SH-SY5Y (cell line): ENCODE measurements around the gene HSPH1.
A peak's percentile ranks its signal among the peaks of the same experiment; 100 is the strongest.

Source experiments
- GATA2 ChIP-seq: IDR thresholded peaks from 2 replicates; pipeline ENCODE4 v1.6.1; 2011; ENCODE audit warnings: mild to moderate bottlenecking, low read depth, low read length
- GATA3 ChIP-seq: IDR thresholded peaks from 2 replicates; pipeline ENCODE4 v1.6.1; 2011; ENCODE audit warnings: low read depth, mild to moderate bottlenecking, low read length, moderate library complexity

DNA sequence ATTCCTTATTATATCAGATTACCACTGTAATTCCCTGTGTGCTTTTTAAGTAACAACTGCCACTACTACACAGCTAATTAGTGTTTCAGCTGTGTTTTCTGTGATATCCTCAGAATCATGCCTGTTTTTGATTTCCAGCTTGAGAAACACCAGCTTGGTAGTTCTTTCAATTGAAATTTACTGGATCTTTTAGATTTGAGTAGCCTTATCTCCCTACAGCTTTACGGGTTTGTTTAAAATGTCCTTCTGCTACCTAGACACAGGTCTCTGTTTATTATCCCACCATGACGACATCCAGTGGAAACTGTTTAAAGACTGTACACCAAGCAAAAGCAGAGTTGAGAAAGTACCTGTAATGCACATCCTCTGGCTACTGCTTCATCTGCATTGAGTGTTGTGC is 12.1 kb downstream of the HSPH1 start:
- TF ChIP-seq GATA3 (peak; percentile 56), GATA2 (0 out of 2 replicates have a peak, but pooled peaks have one; percentile 41)
